IPS-18a (cell line): ENCODE measurements around the gene PTK7.
A peak's percentile ranks its signal among the peaks of the same experiment; 100 is the strongest.

Experiments
- H3K27ac ChIP-seq: one replicate; pipeline ENCODE4 v1.5.1; 2013; ENCODE audit warnings: low read length
- H3K27me3 ChIP-seq: one replicate; pipeline ENCODE4 v1.6.1; 2013; ENCODE audit warnings: mild to moderate bottlenecking, low read length; ENCODE audit not compliant: control insufficient read depth, insufficient read depth
- H3K36me3 ChIP-seq: one replicate; pipeline ENCODE4 v1.6.1; 2013; ENCODE audit warnings: low read depth, low read length; ENCODE audit not compliant: control insufficient read depth
- H3K4me1 ChIP-seq: one replicate; pipeline ENCODE4 v1.6.1; 2013; ENCODE audit warnings: low read depth, low read length; ENCODE audit not compliant: control insufficient read depth
- H3K4me3 ChIP-seq: one replicate; pipeline ENCODE4 v1.5.1; 2013; ENCODE audit warnings: low read length
- H3K9ac ChIP-seq: one replicate; pipeline ENCODE4 v1.6.1; 2013; ENCODE audit warnings: mild to moderate bottlenecking, low read length, moderate library complexity
- H3K9me3 ChIP-seq: one replicate; pipeline ENCODE4 v1.6.1; 2013; ENCODE audit warnings: low read depth, low read length; ENCODE audit not compliant: control insufficient read depth

PTK7 gene

GRCh38 chr6:43055966-43056365 lies 20.1 kb upstream of the PTK7 start:
- no peaks in the 10 kb centered on the region for H3K27me3 ChIP-seq
- peaks cover 15% of the 10 kb centered on the region for H3K4me1 ChIP-seq
- no peaks in the 10 kb centered on the region for H3K9me3 ChIP-seq
- H3K27ac ChIP-seq, result no peak overlapping the region
- no peak overlapping the region for H3K9ac ChIP-seq
- H3K36me3 ChIP-seq, result peaks cover 7% of the 10 kb centered on the region
- H3K4me3 ChIP-seq, result no peak overlapping the region

GRCh38 chr6:43058531-43058930 lies 17.6 kb upstream of the PTK7 start:
- peak overlapping the region; percentile 87 for H3K4me3 ChIP-seq
- H3K4me1 ChIP-seq, result peaks cover 12% of the 10 kb centered on the region
- peak overlapping the region; percentile 70 for H3K27ac ChIP-seq
- H3K36me3 ChIP-seq, result peaks cover 7% of the 10 kb centered on the region
- no peaks in the 10 kb centered on the region for H3K9me3 ChIP-seq
- H3K9ac ChIP-seq, result peak overlapping the region; percentile 83
- no peaks in the 10 kb centered on the region for H3K27me3 ChIP-seq

GRCh38 chr6:43059168-43060033 lies 16.7 kb upstream of the PTK7 start, which contains the start of the genes KLC4 and MRPL2:
Gene KLC4, plus strand, starts transcription at chr6:43059631. Its CDS starts 1,705 bp downstream, at chr6:43061336.
Gene MRPL2, minus strand, starts transcription at chr6:43059434. Its CDS starts 53 bp downstream, at chr6:43059381.
- H3K9ac ChIP-seq, result peak within 1 kb of the TSS; percentile 83
- H3K4me3 ChIP-seq, result peak within 1 kb of the TSS; percentile 87
- no peaks in the 10 kb centered on the region for H3K27me3 ChIP-seq
- H3K9me3 ChIP-seq, result no peaks in the 10 kb centered on the region
- H3K4me1 ChIP-seq, result peaks cover 7% of the 10 kb centered on the region
- H3K36me3 ChIP-seq, result peaks cover 7% of the 10 kb centered on the region
- H3K27ac ChIP-seq, result peak within 1 kb of the TSS; percentile 70

GRCh38 chr6:43060034-43060754 lies 15.9 kb upstream of the PTK7 start:
- Histone ChIP-seq H3K27me3 (no peaks in the 10 kb centered on the region), H3K36me3 (peaks cover 7% of the 10 kb centered on the region), H3K4me3 (peak overlapping the region; percentile 87), H3K27ac (peak overlapping the region; percentile 60), H3K4me1 (peaks cover 7% of the 10 kb centered on the region), H3K9me3 (no peaks in the 10 kb centered on the region), H3K9ac (peak overlapping the region; percentile 83)

- H3K9me3 ChIP-seq, result no peaks in the 10 kb centered on the region
- peak overlapping the region; percentile 87 for H3K4me3 ChIP-seq
- H3K27me3 ChIP-seq, result no peaks in the 10 kb centered on the region
- H3K9ac ChIP-seq, result no peak overlapping the region
- peaks cover 7% of the 10 kb centered on the region for H3K4me1 ChIP-seq
- H3K36me3 ChIP-seq, result peaks cover 4% of the 10 kb centered on the region
- no peak overlapping the region for H3K27ac ChIP-seq
Observed at GRCh38 chr6:43060755-43061633, 15.1 kb upstream of the PTK7 start.

- H3K27me3 ChIP-seq, result no peaks in the 10 kb centered on the region
- H3K4me1 ChIP-seq, result peaks cover 7% of the 10 kb centered on the region
- no peaks in the 10 kb centered on the region for H3K36me3 ChIP-seq
- no peak overlapping the region for H3K27ac ChIP-seq
- no peak overlapping the region for H3K4me3 ChIP-seq
- no peaks in the 10 kb centered on the region for H3K9me3 ChIP-seq
- H3K9ac ChIP-seq, result no peak overlapping the region
Observed at GRCh38 chr6:43061861-43062260, 14.3 kb upstream of the PTK7 start.

- no peaks in the 10 kb centered on the region for H3K36me3 ChIP-seq
- no peak overlapping the region for H3K27ac ChIP-seq
- H3K4me3 ChIP-seq, result no peak overlapping the region
- no peaks in the 10 kb centered on the region for H3K9me3 ChIP-seq
- H3K27me3 ChIP-seq, result no peaks in the 10 kb centered on the region
- no peak overlapping the region for H3K9ac ChIP-seq
- peaks cover 7% of the 10 kb centered on the region for H3K4me1 ChIP-seq
Observed at GRCh38 chr6:43062818-43063217, 13.3 kb upstream of the PTK7 start.

GRCh38 chr6:43070028-43070632 lies 6.0 kb upstream of the PTK7 start:
- Histone ChIP-seq H3K4me1 (peaks cover 8% of the 10 kb centered on the region), H3K27ac (no peak overlapping the region), H3K36me3 (no peaks in the 10 kb centered on the region), H3K9me3 (no peaks in the 10 kb centered on the region), H3K9ac (no peak overlapping the region), H3K27me3 (no peaks in the 10 kb centered on the region), H3K4me3 (no peak overlapping the region)

- Histone ChIP-seq H3K4me1 (peaks cover 32% of the 10 kb centered on the region), H3K9me3 (no peaks in the 10 kb centered on the region), H3K4me3 (peak overlapping the region; percentile 56), H3K9ac (no peak overlapping the region), H3K27me3 (no peaks in the 10 kb centered on the region), H3K36me3 (no peaks in the 10 kb centered on the region), H3K27ac (peak overlapping the region; percentile 10)
Observed at GRCh38 chr6:43074847-43075669, 1.1 kb upstream of the PTK7 start.
